Epithelial cell of esophagus (primary cell): ENCODE results near the gene ZNRF4.
A peak's percentile ranks its signal among the peaks of the same experiment; 100 is the strongest.

ENCODE experiments used
- DNase-seq: peaks from one replicate; pipeline ENCODE4 v3.0.0; 2010; ENCODE audit warnings: low read depth
- H3K4me3 ChIP-seq: 2 replicates; pipeline ENCODE4 v1.5.1; 2011; ENCODE audit warnings: mild to moderate bottlenecking, low read length, control low read depth
- TF ChIP-seq, protein P1 (sequence below): IDR thresholded peaks from 2 replicates; pipeline ENCODE4 v1.5.1; 2011; ENCODE audit warnings: low read depth, mild to moderate bottlenecking, low read length, control low read depth, inconsistent platforms; ENCODE audit not compliant: insufficient read depth; ENCODE audit errors: missing control alignments

The ZNRF4 gene

DNA sequence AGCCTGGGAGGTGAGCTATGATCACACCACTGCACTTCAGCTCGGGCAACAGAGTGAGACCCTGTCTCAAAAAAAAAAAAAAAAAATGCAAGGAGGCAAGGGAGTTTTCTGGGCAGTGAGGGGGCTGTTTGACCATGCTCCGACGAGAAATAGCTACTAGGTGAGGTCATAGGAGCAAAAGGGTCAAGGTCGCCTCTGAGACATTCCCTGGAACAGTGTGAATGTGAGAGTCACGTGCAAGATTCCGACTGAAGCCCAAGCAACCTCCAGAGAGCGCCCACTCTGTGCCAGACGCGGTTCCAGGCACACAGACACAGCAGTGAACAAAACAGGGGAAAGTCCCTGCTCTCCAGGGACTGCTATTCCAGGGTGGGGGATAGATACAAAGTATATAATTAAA, 2.5 kb downstream of the ZNRF4 start:
- TF ChIP-seq, protein P1, sequence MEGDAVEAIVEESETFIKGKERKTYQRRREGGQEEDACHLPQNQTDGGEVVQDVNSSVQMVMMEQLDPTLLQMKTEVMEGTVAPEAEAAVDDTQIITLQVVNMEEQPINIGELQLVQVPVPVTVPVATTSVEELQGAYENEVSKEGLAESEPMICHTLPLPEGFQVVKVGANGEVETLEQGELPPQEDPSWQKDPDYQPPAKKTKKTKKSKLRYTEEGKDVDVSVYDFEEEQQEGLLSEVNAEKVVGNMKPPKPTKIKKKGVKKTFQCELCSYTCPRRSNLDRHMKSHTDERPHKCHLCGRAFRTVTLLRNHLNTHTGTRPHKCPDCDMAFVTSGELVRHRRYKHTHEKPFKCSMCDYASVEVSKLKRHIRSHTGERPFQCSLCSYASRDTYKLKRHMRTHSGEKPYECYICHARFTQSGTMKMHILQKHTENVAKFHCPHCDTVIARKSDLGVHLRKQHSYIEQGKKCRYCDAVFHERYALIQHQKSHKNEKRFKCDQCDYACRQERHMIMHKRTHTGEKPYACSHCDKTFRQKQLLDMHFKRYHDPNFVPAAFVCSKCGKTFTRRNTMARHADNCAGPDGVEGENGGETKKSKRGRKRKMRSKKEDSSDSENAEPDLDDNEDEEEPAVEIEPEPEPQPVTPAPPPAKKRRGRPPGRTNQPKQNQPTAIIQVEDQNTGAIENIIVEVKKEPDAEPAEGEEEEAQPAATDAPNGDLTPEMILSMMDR, result no peak
- H3K4me3 ChIP-seq, result no peak overlapping the region
- no peak for DNase-seq

DNA sequence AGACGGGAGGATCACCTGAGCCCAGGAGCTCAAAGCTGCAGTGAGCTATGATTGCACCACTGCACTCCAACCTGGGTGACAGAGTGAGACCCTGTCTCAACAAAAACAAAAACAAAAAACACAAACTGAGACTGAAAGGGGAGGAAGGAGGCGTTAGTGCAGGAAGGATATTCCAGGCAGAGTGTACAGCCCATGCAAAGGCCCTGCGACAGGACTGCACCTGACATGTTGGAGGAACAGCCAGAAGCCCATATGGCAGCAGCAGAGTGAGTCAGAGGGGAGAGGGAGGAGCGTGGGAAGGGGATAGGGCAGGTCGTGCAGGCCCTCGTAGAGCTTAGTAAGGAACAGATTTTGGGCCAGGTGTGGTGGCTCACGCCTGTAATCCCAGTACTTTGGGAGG, 3.2 kb downstream of the ZNRF4 start:
- DNase-seq, result no peak
- TF ChIP-seq, protein P1, result no peak

DNA sequence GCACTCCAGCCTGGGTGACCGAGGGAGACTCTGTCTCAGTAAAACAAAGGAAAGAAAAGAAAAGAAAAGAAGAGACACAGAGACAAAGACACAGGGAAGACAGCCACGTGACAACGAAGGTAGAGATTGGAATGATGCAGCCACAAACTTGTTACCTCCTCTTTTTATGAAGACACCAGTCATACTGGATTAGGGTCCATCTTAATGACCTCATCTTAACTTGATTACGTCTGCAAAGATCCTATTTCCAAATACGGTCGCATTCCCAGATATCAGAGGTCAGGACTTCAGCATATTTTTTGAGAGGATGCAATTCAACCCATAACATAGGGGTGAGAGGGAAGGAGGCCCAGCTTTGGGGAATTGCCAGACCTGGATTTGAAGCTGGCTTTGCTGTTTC, 4.1 kb downstream of the ZNRF4 start:
- TF ChIP-seq, protein P1, result no peak

More for the DNA sequence above, 3.2 kb downstream of the ZNRF4 start:
- H3K4me3 ChIP-seq, result no peak overlapping the region

GRCh38 chr19:5460748-5461147, 5.5 kb downstream of the ZNRF4 start:
- no peak overlapping the region for H3K4me3 ChIP-seq
- DNase-seq, result no peak
- TF ChIP-seq, protein P1, result no peak

More for the DNA sequence above, 4.1 kb downstream of the ZNRF4 start:
- H3K4me3 ChIP-seq, result no peak overlapping the region
- no peak for DNase-seq

DNA sequence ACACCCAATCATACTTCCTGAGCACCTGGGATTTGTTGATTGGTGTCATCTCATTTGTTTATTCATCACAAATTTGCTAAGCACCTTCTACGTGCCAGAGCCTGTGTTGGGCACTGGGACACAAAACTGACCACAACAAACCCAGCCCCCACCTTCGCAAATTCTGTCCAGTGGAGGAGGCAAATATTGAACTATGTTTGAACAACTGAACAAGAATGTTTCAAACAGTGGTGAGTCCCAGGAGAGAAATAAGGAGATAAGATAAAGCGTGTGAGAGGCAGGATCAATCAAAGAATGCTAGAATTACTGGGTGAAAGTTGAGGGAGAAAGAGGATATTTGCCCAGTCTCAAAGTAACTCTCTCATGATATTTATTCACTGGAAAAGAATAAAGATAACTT, 8.7 kb downstream of the ZNRF4 start:
- DNase-seq, result no peak
- H3K4me3 ChIP-seq, result no peak overlapping the region
- TF ChIP-seq, protein P1, result no peak

- TF ChIP-seq, protein P1, result no peak
- DNase-seq, result no peak
- H3K4me3 ChIP-seq, result no peak overlapping the region
Observed at GRCh38 chr19:5466072-5466471, 10.9 kb downstream of the ZNRF4 start.

- TF ChIP-seq, protein P1, result no peak
- DNase-seq, result peak; percentile 19
Observed at GRCh38 chr19:5466814-5467291, 11.6 kb downstream of the ZNRF4 start.

More at GRCh38 chr19:5466814-5467291, 11.6 kb downstream of the ZNRF4 start:
- H3K4me3 ChIP-seq, result no peak overlapping the region
